ENCODE results near the gene MEIS2.

Gene MEIS2

GRCh38 chr15:37037850-37038715 is 62.3 kb downstream of the MEIS2 start:
- DNase-seq: peak; percentile 83

- no peak for DNase-seq
These were observed 63.2 kb downstream of the MEIS2 start for GRCh38 chr15:37037071-37037655.

- peak; percentile 94 for DNase-seq
These were observed 65.3 kb downstream of the MEIS2 start for GRCh38 chr15:37034835-37035748.

- no peak for DNase-seq
These were observed 66.0 kb downstream of the MEIS2 start for GRCh38 chr15:37034392-37034791.

- no peak for DNase-seq
These were observed 68.1 kb downstream of the MEIS2 start for GRCh38 chr15:37032091-37032775.

GRCh38 chr15:37031198-37031597 is 69.2 kb downstream of the MEIS2 start:
- DNase-seq: no peak

- no peak for DNase-seq
These were observed 71.6 kb downstream of the MEIS2 start for GRCh38 chr15:37028625-37029296.

- no peak for DNase-seq
These were observed 79.5 kb downstream of the MEIS2 start for GRCh38 chr15:37020852-37021251.

- peak; percentile 83 for DNase-seq
These were observed 80.6 kb downstream of the MEIS2 start for GRCh38 chr15:37019479-37020433.

GRCh38 chr15:37017031-37017625 is 83.2 kb downstream of the MEIS2 start:
- no peak for DNase-seq

GRCh38 chr15:37016231-37016630 is 84.1 kb downstream of the MEIS2 start:
- DNase-seq: no peak

- no peak for DNase-seq
These were observed 84.9 kb downstream of the MEIS2 start for GRCh38 chr15:37015451-37015850.

- DNase-seq: no peak
These were observed 85.3 kb downstream of the MEIS2 start for GRCh38 chr15:37015035-37015434.

GRCh38 chr15:37014566-37014965 is 85.8 kb downstream of the MEIS2 start:
- no peak for DNase-seq

- DNase-seq: no peak
These were observed 86.2 kb downstream of the MEIS2 start for GRCh38 chr15:37014137-37014536.

- no peak for DNase-seq
These were observed 89.8 kb downstream of the MEIS2 start for GRCh38 chr15:37010595-37010994.

- no peak for DNase-seq
These were observed 91.1 kb downstream of the MEIS2 start for GRCh38 chr15:37009288-37009687.

GRCh38 chr15:37008205-37008604 is 92.1 kb downstream of the MEIS2 start:
- DNase-seq: no peak

- no peak for DNase-seq
These were observed 93.0 kb downstream of the MEIS2 start for GRCh38 chr15:37007301-37007700.

GRCh38 chr15:37004981-37005735 is 95.2 kb downstream of the MEIS2 start:
- DNase-seq: no peak

Data from NCI-H146 (cell line).